Myocyte (in vitro differentiated cells): ENCODE measurements around the gene XPR1. TPM values are rescaled to one million over a fixed set of nuclear protein-coding genes. Genes with fewer than 3 reads are reported as not detected.

Source experiments
- DNase-seq: peaks from one replicate; pipeline ENCODE4 v3.0.0-alpha.2; 2012; ENCODE audit warnings: low read depth
- polyA plus RNA-seq: library from polyadenylated mRNA; unstranded; fragments of >200 nt; gene quantifications from one replicate; pipeline ENCODE4 v1.2.1, GENCODE V29; 2012; ENCODE audit warnings: missing spikeins
- total RNA-seq: library from RNA; depleted of rRNA; stranded (reverse); fragments of >200 nt; gene quantifications from 2 replicates; pipeline ENCODE4 v1.2.3, GENCODE V29; 2014

The XPR1 gene
- 25.3 and 30.4 TPM in 2 replicates for total RNA-seq
- 13.2 TPM for polyA plus RNA-seq

- peak; percentile 99 for DNase-seq
These were observed at the start of gene XPR1 for GRCh38 chr1:180631766-180632325. TSS of gene XPR1 (plus strand) at chr1:180632022. CDS start at chr1:180632202, 180 bp downstream.

DNA sequence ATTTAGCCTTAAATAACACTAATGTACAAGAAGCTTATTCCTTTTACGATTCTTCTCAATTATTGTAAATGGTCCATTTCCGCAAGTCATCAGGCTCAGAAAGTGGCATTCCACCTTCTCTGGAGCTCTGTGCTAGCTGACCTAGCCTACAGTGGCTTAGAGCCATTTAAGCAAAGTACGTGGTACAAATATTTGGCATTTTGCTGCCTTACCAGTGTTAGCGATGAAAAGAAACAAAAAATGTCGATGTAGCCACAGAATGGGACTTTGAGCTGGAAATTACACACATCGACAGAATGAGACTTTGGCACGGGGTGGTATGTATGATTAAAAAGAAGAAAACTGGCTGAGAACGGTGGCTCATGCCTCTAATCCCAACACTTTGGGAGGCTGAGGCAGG lies 47.0 kb upstream of the XPR1 start:
- no peak for DNase-seq

GRCh38 chr1:180585994-180586359 lies 45.8 kb upstream of the XPR1 start:
- DNase-seq = no peak

- DNase-seq = peak; percentile 42
These were observed 45.1 kb upstream of the XPR1 start for GRCh38 chr1:180586671-180587155.

DNA sequence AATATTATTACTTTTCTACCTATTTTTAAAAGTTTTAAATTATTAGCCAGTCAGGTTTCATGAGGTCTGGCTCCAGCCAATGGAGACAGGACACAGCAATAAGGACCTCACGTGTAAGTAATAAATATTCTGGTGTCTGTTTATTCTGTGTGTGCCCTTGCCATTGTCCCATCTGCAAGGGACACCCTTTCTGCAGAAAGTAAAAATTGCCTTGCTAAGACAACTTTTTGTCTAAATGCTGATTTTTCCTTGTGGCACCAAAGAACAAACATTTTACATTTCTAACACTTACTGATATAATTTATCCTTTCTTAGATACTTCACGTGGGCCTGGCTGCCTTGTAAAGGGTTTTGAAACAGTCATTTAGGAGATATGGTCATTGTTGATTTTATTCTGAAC lies 43.7 kb upstream of the XPR1 start:
- no peak for DNase-seq

DNA sequence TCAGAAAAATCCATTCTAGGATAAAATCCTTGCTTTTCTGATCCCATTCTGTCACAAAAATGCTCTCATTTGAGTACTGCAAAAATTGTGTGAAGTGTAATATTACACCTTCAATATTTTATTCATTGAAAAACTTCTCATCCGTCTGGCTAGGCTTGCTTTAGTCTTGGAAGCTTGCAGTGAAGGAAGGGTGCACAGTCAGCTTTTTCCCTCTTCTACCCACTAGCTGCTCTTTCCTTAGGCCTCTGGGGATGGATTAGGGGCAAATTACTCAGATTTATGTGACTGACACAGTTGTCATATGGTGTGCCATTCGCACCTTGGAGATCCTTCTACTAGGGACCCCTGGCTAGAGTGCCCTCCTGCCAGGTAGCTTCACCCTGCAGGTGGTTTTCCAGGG lies 40.9 kb upstream of the XPR1 start:
- no peak for DNase-seq

DNA sequence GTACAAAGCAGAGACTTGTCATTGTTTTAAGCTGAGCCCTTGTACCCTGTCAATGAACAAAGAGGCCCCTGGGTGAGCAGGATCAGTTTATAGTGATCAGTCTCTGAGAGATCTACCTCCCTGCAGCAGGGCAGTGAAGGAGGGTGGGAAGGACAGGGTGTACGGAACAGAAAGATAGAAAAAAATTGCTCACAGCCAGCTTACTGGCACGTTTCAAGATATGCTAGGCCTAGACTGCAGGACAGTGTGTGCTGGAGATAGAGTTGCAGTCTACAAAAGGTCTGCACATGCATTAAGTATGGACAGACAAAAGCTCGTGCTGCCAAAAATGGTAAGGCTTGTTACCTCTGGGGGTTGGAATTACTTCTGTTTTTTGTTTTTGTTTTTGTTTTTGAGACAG lies 38.4 kb upstream of the XPR1 start:
- no peak for DNase-seq

GRCh38 chr1:180594723-180595122 lies 37.1 kb upstream of the XPR1 start:
- no peak for DNase-seq

DNA sequence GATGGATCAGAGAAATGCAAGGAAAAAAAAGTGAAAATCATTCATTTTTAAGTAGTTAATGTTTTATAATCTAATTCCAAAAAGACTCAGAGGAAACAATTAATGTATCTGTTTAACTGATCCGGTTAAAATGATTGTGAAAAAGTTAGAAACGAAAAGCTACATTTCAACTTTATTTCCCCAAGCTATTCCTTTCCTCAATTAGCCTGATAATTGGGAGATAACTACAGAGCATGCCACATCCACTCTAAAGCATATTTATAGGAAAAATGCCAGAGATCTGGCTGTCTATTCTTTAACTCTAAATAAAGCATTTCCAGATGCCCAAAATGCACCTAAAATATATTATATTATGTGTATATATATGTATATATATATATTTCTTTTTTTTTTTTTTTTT lies 35.9 kb upstream of the XPR1 start:
- DNase-seq = no peak

- DNase-seq = no peak
These were observed 34.3 kb upstream of the XPR1 start for GRCh38 chr1:180597520-180597919.

DNA sequence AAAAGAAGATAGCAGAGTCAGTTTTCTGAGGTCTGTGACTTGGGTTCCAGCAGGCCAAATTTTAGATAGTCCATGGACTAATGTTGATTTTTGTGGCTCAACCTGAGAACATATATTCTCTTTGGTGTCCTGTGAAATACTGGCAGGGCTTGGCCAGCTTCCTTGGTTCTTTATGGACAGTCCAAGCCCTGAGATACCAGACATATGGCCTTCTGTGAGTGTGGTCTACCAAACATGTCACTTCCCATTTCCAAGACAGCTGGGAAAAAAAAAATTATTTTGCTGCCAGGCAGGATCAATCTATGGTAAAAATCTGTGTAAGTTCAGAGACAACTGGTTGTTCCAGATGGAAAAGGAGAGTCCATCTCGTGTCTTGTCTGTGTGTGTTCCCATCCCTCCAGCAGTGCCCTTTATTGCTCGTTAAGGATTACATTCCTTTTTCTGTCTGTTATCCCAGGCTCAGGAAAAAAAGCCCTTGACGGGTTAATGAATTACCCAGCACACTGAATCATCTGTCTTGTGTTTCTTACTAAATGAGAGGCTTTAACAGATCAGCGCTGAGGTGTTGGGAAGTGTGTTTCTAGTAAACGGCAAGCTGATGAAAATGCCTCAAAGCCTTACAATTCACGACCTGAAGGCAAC lies 33.4 kb upstream of the XPR1 start:
- no peak for DNase-seq

GRCh38 chr1:180600343-180600742 lies 31.5 kb upstream of the XPR1 start:
- no peak for DNase-seq

DNA sequence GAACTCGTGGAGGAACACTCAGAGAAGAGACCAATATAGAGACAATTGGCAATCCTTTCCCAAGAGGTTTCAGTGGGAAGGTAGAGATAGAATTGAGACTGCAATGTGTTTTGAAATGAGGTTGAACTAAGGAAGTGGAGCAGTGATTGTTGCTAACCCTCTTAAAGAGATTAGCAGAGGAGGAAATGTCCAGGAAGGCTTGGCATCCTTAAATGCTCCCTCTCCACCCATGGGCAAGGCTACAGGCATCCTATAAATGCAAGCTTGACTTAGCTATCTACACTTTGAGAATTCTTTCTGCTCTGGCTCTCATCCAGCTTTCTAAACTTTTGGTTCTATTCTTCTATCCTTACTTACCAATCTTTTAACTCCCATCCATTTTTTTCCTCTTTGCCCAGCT lies 30.3 kb upstream of the XPR1 start:
- no peak for DNase-seq

DNA sequence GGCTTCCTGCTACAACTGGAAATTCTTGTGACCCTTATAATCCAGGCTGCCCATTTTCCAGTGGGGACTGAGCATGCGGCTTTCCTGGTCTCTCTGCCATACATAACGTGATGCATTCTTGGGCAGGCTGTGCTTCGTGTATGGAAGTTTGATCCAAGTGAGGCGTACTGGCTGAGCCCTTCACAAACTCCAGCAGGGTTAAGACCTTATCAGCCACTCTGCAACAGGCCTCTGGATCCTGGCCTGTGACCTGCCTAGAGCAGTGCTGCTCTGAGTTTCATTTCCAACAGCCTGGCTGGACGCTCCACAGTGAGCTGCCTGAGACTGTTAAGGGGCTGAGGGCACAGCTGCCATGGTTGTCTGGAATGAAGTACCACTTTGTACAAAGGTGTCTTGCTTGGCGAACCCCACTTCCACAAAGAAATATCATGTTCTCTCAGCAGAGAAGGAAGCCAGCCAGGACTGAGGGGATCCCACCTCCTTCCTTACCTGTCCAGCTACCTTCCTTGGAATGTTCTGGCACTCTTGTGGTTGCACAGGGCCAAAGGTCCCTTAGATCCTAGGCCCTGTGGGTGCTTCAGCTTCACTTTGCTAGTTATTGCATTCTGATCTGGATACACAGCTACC lies 28.5 kb upstream of the XPR1 start:
- no peak for DNase-seq

GRCh38 chr1:180603850-180604226 lies 28.0 kb upstream of the XPR1 start:
- no peak for DNase-seq

DNA sequence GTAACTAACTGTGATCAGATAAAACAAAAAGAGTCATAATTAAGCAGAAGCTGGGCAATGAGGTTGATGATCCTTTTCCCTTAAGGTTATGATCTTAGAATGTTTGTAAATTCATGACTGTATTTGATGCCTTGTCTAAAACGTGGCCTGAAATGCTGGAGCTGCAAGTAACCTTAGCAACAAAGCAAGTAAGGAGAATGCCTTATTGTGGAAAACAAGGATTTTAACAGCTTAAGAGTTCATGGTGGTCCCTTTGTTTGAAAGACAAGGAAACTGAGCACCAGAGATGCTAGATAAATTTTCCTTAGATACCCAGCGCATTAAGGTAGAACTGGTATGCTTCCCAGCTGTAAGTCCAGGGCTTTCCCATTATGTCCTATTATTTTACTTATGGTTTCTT lies 25.7 kb upstream of the XPR1 start:
- DNase-seq = no peak

DNA sequence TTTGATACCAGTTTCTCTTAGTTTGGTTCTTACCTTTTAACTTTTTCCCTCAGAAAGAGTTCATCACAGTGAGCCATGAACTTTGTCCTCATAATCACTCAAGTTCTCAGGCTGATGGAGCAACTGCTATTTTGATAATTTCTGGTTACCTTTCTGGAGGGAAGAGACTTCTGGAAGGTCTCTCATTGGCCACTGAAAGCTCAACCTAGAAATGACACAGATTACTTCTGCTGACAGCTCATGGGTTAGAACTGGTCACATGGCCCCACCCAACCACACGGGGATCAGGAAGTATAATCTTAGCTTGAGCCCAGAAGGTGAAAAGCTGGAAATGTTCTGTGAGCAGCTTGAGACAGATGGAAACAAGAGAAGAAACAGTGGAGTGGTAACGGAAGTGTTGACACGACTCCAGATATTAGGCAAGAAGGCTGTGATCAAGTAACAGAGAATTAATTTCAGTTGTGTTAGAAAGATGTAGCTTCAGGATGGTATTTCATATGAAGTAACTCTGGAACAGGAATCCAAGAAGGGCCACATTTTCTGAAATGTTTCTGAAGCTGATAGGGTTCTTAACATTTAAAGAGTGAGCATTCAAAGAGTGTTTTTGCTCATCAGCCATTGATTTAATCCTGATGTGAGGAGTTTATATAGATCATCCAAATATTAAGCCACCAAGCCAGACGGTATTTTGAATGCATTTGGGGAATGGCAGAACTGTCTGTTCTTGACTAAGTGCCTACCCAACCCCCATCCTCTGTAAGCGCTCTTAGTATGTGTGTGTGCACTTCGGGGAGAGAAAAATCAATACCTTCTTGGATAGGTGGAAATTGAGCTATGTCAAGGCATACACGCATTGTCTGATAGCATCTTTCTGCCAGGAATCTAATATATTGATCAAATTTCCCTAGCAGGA lies 21.9 kb upstream of the XPR1 start:
- no peak for DNase-seq

- DNase-seq = no peak
These were observed 21.2 kb upstream of the XPR1 start for GRCh38 chr1:180610556-180611015.

GRCh38 chr1:180611016-180611930 lies 20.5 kb upstream of the XPR1 start:
- peak; percentile 40 for DNase-seq

DNA sequence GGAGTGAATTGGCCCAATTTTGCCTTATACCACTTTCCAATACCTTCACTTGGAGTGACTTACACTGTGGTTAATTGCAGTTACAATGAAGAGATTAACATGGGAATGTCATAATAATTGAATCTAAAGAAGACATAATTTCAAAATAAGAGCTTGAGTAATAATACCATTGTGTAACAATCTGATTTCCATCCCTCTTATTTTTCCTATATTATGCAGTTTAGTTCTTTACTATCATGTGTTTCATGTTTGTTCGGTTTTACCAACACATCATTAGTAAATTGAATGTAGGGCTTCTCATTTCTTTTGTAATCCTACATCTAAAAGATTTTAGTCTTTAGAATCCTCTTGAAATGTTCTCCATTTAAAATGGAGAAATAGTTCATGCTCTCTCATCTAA lies 19.2 kb upstream of the XPR1 start:
- no peak for DNase-seq

- DNase-seq = peak; percentile 70
These were observed 17.1 kb upstream of the XPR1 start for GRCh38 chr1:180614730-180615129.
